Measurements from ENCODE around the gene TRA2A.

TRA2A gene

GRCh38 chr7:23482686-23483085 lies 49.1 kb downstream of the TRA2A start:
- Histone ChIP-seq H3K9me3 (ENCODE audit: insufficient read depth, low read length) (no peaks in the 10 kb centered on the region), H3K4me3 (ENCODE audit: insufficient read depth, low read length, poor library complexity, severe bottlenecking) (no peak overlapping the region), H3K9ac (ENCODE audit: low read length) (no peak overlapping the region), H3K79me2 (ENCODE audit: insufficient read depth, low read length) (no peaks in the 10 kb centered on the region), H3F3A (ENCODE audit: insufficient read depth) (peaks cover 22% of the 10 kb centered on the region), H2AFZ (ENCODE audit: low read depth, low read length, severe bottlenecking) (no peak overlapping the region), H3K4me2 (ENCODE audit: low read depth, low read length, poor library complexity, severe bottlenecking) (no peak overlapping the region), H3K27ac (ENCODE audit: low read depth, low read length) (no peak overlapping the region), H3K9me2 (replicated peaks; ENCODE audit: insufficient read depth, low read length) (no peaks in the 10 kb centered on the region), H4K20me1 (ENCODE audit: low read depth, low read length) (no peaks in the 10 kb centered on the region), H3K36me3 (ENCODE audit: low read length) (no peaks in the 10 kb centered on the region), H3K27me3 (ENCODE audit: low read length) (no peaks in the 10 kb centered on the region)
- TF ChIP-seq CTCF (IDR thresholded peaks at IDR 0.05; ENCODE audit: insufficient read depth, low read length, poor library complexity, severe bottlenecking) = no peak
- TF ChIP-seq EZH2phosphoT487 (conservative IDR thresholded peaks at IDR 0.05; ENCODE audit: low read length) = no peak

GRCh38 chr7:23477962-23478866 lies 53.6 kb downstream of the TRA2A start:
- Histone ChIP-seq H3K4me2 (ENCODE audit: low read depth, low read length, poor library complexity, severe bottlenecking) (peak overlapping the region; percentile 4), H3K79me2 (ENCODE audit: insufficient read depth, low read length) (peaks cover 15% of the 10 kb centered on the region), H3K27me3 (ENCODE audit: low read length) (no peaks in the 10 kb centered on the region), H3F3A (ENCODE audit: insufficient read depth) (peaks cover 59% of the 10 kb centered on the region), H2AFZ (ENCODE audit: low read depth, low read length, severe bottlenecking) (no peak overlapping the region), H3K9me2 (replicated peaks; ENCODE audit: insufficient read depth, low read length) (no peaks in the 10 kb centered on the region), H3K27ac (ENCODE audit: low read depth, low read length) (no peak overlapping the region), H3K36me3 (ENCODE audit: low read length) (no peaks in the 10 kb centered on the region), H3K9ac (ENCODE audit: low read length) (no peak overlapping the region), H4K20me1 (ENCODE audit: low read depth, low read length) (no peaks in the 10 kb centered on the region), H3K9me3 (ENCODE audit: insufficient read depth, low read length) (no peaks in the 10 kb centered on the region), H3K4me3 (ENCODE audit: insufficient read depth, low read length, poor library complexity, severe bottlenecking) (no peak overlapping the region)
- TF ChIP-seq CTCF (IDR thresholded peaks at IDR 0.05; ENCODE audit: insufficient read depth, low read length, poor library complexity, severe bottlenecking) (no peak), EZH2phosphoT487 (conservative IDR thresholded peaks at IDR 0.05; ENCODE audit: low read length) (no peak)

- TF ChIP-seq EZH2phosphoT487 (conservative IDR thresholded peaks at IDR 0.05; ENCODE audit: low read length) (no peak), CTCF (IDR thresholded peaks at IDR 0.05; ENCODE audit: insufficient read depth, low read length, poor library complexity, severe bottlenecking) (no peak)
- H3K27ac ChIP-seq (ENCODE audit: low read depth, low read length) = no peak overlapping the region
- no peaks in the 10 kb centered on the region for H3K9me3 ChIP-seq (ENCODE audit: insufficient read depth, low read length)
- H4K20me1 ChIP-seq (ENCODE audit: low read depth, low read length) = no peaks in the 10 kb centered on the region
- H3K4me2 ChIP-seq (ENCODE audit: low read depth, low read length, poor library complexity, severe bottlenecking) = peak overlapping the region; percentile 96
- H3K36me3 ChIP-seq (ENCODE audit: low read length) = no peaks in the 10 kb centered on the region
- H3K79me2 ChIP-seq (ENCODE audit: insufficient read depth, low read length) = peaks cover 26% of the 10 kb centered on the region
- H3K4me3 ChIP-seq (ENCODE audit: insufficient read depth, low read length, poor library complexity, severe bottlenecking) = no peak overlapping the region
- no peak overlapping the region for H3K9ac ChIP-seq (ENCODE audit: low read length)
- H3F3A ChIP-seq (ENCODE audit: insufficient read depth) = peaks cover 69% of the 10 kb centered on the region
- H2AFZ ChIP-seq (ENCODE audit: low read depth, low read length, severe bottlenecking) = no peak overlapping the region
- no peaks in the 10 kb centered on the region for H3K9me2 ChIP-seq (replicated peaks; ENCODE audit: insufficient read depth, low read length)
- no peaks in the 10 kb centered on the region for H3K27me3 ChIP-seq (ENCODE audit: low read length)
These were observed 54.7 kb downstream of the TRA2A start for GRCh38 chr7:23477157-23477499.

All from SU-DHL-6 (cell line).